Fibroblast of villous mesenchyme (primary cell): ENCODE data around the gene GPC6. TPM values are rescaled to one million over a fixed set of nuclear protein-coding genes. Genes with fewer than 3 reads are reported as not detected.

Experiments used
- DNase-seq: peaks from one replicate; pipeline ENCODE4 v3.0.0-alpha.2; 2010; ENCODE audit warnings: low read depth
- H3K4me3 ChIP-seq: 2 replicates; pipeline ENCODE4 v1.5.1; 2011; ENCODE audit warnings: low read depth, mild to moderate bottlenecking, low read length
- CTCF ChIP-seq: IDR thresholded peaks from 2 replicates; pipeline ENCODE4 v1.5.1; 2012; ENCODE audit warnings: low read depth, mild to moderate bottlenecking, low read length; ENCODE audit not compliant: insufficient read depth
- total RNA-seq: library from RNA; depleted of rRNA; stranded (reverse); fragments of >200 nt; gene quantifications from 2 replicates; pipeline ENCODE4 v1.2.3, GENCODE V29; 2012

GPC6 gene
- total RNA-seq, 1 donor, result 6.0 TPM

DNA sequence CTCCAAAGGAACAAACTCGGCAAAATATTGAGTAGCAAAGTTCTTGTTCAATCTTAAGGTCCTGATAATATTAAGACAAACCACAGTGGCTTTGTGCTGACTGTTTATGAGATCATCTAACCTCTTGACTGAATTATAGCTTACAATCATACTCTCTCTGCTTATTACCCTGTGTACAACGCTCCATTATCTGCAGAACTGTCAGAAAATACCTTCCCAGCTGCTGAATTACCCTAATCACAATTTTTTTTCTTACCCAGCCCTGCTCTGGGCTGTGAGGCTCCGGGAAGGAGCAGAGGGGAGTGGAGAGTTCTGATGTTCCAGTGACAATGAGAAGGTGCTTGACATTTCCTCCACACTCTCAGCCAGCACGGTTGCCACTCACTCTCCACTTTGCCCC, 1188.1 kb downstream of the GPC6 start:
- no peak for DNase-seq
- TF ChIP-seq CTCF, result no peak
- H3K4me3 ChIP-seq, result no peak overlapping the region

GRCh38 chr13:94415500-94416237, 1189.1 kb downstream of the GPC6 start:
- TF ChIP-seq CTCF, result no peak
- DNase-seq, result no peak
- H3K4me3 ChIP-seq, result no peak overlapping the region

- DNase-seq, result peak; percentile 58
- H3K4me3 ChIP-seq, result no peak overlapping the region
- TF ChIP-seq CTCF, result peak; percentile 78
These were observed 1190.0 kb downstream of the GPC6 start for GRCh38 chr13:94416454-94417080.

- H3K4me3 ChIP-seq, result no peak overlapping the region
- TF ChIP-seq CTCF, result no peak
- no peak for DNase-seq
These were observed 1190.7 kb downstream of the GPC6 start for GRCh38 chr13:94417294-94417693.

- no peak for TF ChIP-seq CTCF
- H3K4me3 ChIP-seq, result no peak overlapping the region
- DNase-seq, result peak; percentile 51
These were observed 1192.8 kb downstream of the GPC6 start for GRCh38 chr13:94419304-94419924.

DNA sequence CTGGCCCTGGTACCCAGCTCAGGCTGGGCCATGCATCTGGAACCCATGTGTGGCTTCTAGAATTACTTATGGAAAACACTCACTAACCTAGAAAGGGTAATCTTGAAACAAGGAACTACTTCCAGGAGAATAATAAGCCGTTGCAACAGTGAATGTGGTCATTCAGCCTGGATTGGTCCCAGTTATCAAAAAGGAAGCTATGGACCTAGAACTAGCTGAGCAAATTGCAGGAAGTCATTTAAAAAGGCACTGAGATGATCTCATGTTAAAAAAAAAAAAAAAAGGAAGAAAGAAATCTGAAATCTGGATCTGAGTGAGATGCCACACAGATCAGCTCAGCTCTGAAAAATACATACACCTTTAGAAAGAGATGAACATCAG, 1193.3 kb downstream of the GPC6 start:
- no peak overlapping the region for H3K4me3 ChIP-seq
- no peak for TF ChIP-seq CTCF
- DNase-seq, result no peak
